GM04503 (cell line): ENCODE results near the gene HFM1.
"Not testable (repeated sequence)": the region's sequence is repeated elsewhere in the genome, so short reads cannot be mapped to it uniquely, and the experiment has no call there.

ENCODE experiments used
- DNase-seq: peaks from one replicate; pipeline ENCODE4 v3.0.0-alpha.2; 2012; ENCODE audit warnings: low read depth

The HFM1 gene

GRCh38 chr1:91404151-91405012 lies at the start of gene HFM1:
HFM1 (minus strand) TSS chr1:91404837; CDS start chr1:91401082, 3,755 bp downstream.
- no peak for DNase-seq

GRCh38 chr1:91454136-91454535 lies 49.5 kb upstream of the HFM1 start:
- no peak for DNase-seq

- no peak for DNase-seq
These were observed 45.6 kb upstream of the HFM1 start for GRCh38 chr1:91450260-91450659.

GRCh38 chr1:91447782-91448181 lies 43.1 kb upstream of the HFM1 start:
- DNase-seq, result not testable (repeated sequence)

- DNase-seq, result not testable (repeated sequence)
These were observed 37.3 kb upstream of the HFM1 start for GRCh38 chr1:91441980-91442379.

- DNase-seq, result no peak
These were observed 36.2 kb upstream of the HFM1 start for GRCh38 chr1:91440847-91441246.

- no peak for DNase-seq
These were observed 34.4 kb upstream of the HFM1 start for GRCh38 chr1:91439016-91439415.

- no peak for DNase-seq
These were observed 23.7 kb upstream of the HFM1 start for GRCh38 chr1:91428182-91428798.

GRCh38 chr1:91427741-91428140 lies 23.1 kb upstream of the HFM1 start:
- no peak for DNase-seq

GRCh38 chr1:91422523-91422922 lies 17.9 kb upstream of the HFM1 start:
- DNase-seq, result not testable (repeated sequence)

GRCh38 chr1:91412371-91412770 lies 7.7 kb upstream of the HFM1 start:
- DNase-seq, result no peak

GRCh38 chr1:91406773-91407389 lies 2.2 kb upstream of the HFM1 start:
- no peak for DNase-seq

- no peak for DNase-seq
These were observed 2.6 kb downstream of the HFM1 start for GRCh38 chr1:91402023-91402422.

- no peak for DNase-seq
These were observed 4.4 kb downstream of the HFM1 start for GRCh38 chr1:91400133-91400725.

- DNase-seq, result no peak
These were observed 6.3 kb downstream of the HFM1 start for GRCh38 chr1:91398291-91398690.

GRCh38 chr1:91397605-91398004 lies 7.0 kb downstream of the HFM1 start:
- DNase-seq, result no peak

- no peak for DNase-seq
These were observed 11.6 kb downstream of the HFM1 start for GRCh38 chr1:91393042-91393441.

- DNase-seq, result no peak
These were observed 18.5 kb downstream of the HFM1 start for GRCh38 chr1:91386109-91386508.

- DNase-seq, result no peak
These were observed 21.2 kb downstream of the HFM1 start for GRCh38 chr1:91383456-91383855.

GRCh38 chr1:91381844-91382243 lies 22.8 kb downstream of the HFM1 start:
- no peak for DNase-seq

GRCh38 chr1:91374086-91374485 lies 30.6 kb downstream of the HFM1 start:
- no peak for DNase-seq

- not testable (repeated sequence) for DNase-seq
These were observed 32.4 kb downstream of the HFM1 start for GRCh38 chr1:91372230-91372629.

GRCh38 chr1:91349524-91349923 lies 55.1 kb downstream of the HFM1 start:
- no peak for DNase-seq
